Lung (tissue), 12 donors: ENCODE data around the gene CNKSR3. TPM values are rescaled to one million over a fixed set of nuclear protein-coding genes. Genes with fewer than 3 reads are reported as not detected.

ENCODE experiments used
- ATAC-seq: fragments of 200-7000 bp; cut with Tn5 transposase; one replicate; pipeline ENCODE4 v1.9.1; 2020; ENCODE audit warnings: moderate number of reproducible peaks; ENCODE audit not compliant: insufficient read depth, low FRiP score
- DNase-seq, 3 donors: peaks; one replicate each; pipeline ENCODE4 v3.0.0-alpha.2; 2013 to 2017
- H3K27ac ChIP-seq, 2 donors: one replicate each; pipeline ENCODE4 v1.5.1; 2013; ENCODE audit warnings: mild to moderate bottlenecking in 2 of 2, moderate library complexity in 2 of 2, control low read depth in 1 of 2, inconsistent platforms in 1 of 2, low read depth in 1 of 2, low read length in 1 of 2
- H3K27me3 ChIP-seq, 3 donors: one replicate each; pipeline ENCODE4 v1.5.1; 2013; ENCODE audit warnings: low read length in 2 of 3; ENCODE audit not compliant: control insufficient read depth in 3 of 3, insufficient read depth in 3 of 3
- H3K36me3 ChIP-seq, 4 donors: one replicate each; pipeline ENCODE4 v1.5.1; 2013; ENCODE audit warnings: low read length in 4 of 4, mild to moderate bottlenecking in 1 of 4, moderate library complexity in 1 of 4; ENCODE audit not compliant: control insufficient read depth in 4 of 4, insufficient read depth in 4 of 4
- H3K4me1 ChIP-seq, 5 donors: one replicate each; pipeline ENCODE4 v1.5.1; 2013; ENCODE audit warnings: low read length in 5 of 5, mild to moderate bottlenecking in 2 of 5, moderate library complexity in 1 of 5; ENCODE audit not compliant: control insufficient read depth in 5 of 5, insufficient read depth in 5 of 5
- H3K4me3 ChIP-seq: one replicate; pipeline ENCODE4 v1.5.1; 2013; ENCODE audit warnings: mild to moderate bottlenecking, control low read depth, moderate library complexity
- H3K9ac ChIP-seq, 2 donors: one replicate each; pipeline ENCODE4 v1.5.1; 2013; ENCODE audit warnings: low read length in 2 of 2, control low read depth in 1 of 2; ENCODE audit not compliant: insufficient read depth in 1 of 2
- H3K9me3 ChIP-seq, 4 donors: one replicate each; pipeline ENCODE4 v1.5.1; 2013; ENCODE audit warnings: low read length in 3 of 4, mild to moderate bottlenecking in 1 of 4, moderate library complexity in 1 of 4; ENCODE audit not compliant: control insufficient read depth in 4 of 4, insufficient read depth in 3 of 4
- WGBS, 2 donors: extraction: QIAGEN DNeasy Blood & Tissue Kit; methylation state at CpG; one replicate each; pipeline ENCODE4 v1.1.7; 2013; 5-methylcytosine and 5-hydroxymethylcytosine counted together
- polyA plus RNA-seq, 2 donors: library from polyadenylated mRNA; stranded (reverse); fragments of 200-250 nt; gene quantifications; one replicate each; pipeline ENCODE4 v1.2.1, GENCODE V29; 2013
- total RNA-seq, 2 donors: library from RNA; depleted of rRNA in 1 of 2; stranded (reverse); fragments of >200 nt in 1 of 2; gene quantifications; one replicate each; pipeline ENCODE4 v1.2.1, GENCODE V29; 2014 to 2021
- TF ChIP-seq, protein P1 (sequence below): IDR thresholded peaks from 2 replicates; pipeline ENCODE4 v1.5.1; 2012; ENCODE audit warnings: mild to moderate bottlenecking; ENCODE audit errors: control extremely low read depth, extremely low read depth
- donor health status: control.
- donor health status: control.
- donor health status: Bipolar disorder and iron deficiency.
- donor health status: healthy.
- donor health status: DM: yes; HTN: yes; CAD: no.

CNKSR3 gene
- total and polyA plus RNA-seq, 4 donors, result 3.5 to 23.9 (median 13.7) TPM

DNA sequence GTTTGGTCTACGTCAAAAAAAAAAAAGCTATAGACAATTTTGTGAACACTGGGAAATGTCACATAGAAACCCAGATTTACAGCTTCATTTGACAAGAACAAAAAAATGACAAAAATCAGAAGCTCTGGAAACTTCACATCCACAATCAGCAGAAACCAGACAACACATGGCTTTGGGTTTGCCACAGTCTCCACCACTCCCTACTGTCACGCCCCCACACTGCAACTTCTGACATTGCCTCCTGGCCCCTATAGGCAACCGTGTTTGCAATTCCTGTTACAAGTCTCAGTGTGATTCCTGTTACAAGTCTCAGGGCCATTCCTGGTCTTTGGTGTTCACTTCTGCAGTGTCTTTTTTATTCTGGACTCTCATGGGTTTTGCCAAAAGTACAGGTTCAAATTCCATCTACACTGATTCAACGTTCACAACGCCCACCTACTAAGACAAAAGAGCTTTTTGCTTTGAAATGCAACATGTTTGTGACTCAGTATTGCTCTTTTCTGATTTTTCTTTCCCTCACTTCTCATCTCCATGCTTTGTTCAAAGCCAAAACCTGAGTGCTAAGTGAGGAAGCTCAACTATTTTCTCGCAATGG is 12.0 kb downstream of the CNKSR3 start:
- no peaks in the 10 kb centered on the region for H3K27me3 ChIP-seq
- ATAC-seq, result no peak
- no peak overlapping the region for H3K4me3 ChIP-seq
- H3K9ac ChIP-seq, result no peak overlapping the region
- no peak overlapping the region for H3K27ac ChIP-seq
- DNase-seq, result no peak
- WGBS, 2 donors, result 85 to 91% methylated on average over 6 of the region's 6 CpGs
- TF ChIP-seq, protein P1, sequence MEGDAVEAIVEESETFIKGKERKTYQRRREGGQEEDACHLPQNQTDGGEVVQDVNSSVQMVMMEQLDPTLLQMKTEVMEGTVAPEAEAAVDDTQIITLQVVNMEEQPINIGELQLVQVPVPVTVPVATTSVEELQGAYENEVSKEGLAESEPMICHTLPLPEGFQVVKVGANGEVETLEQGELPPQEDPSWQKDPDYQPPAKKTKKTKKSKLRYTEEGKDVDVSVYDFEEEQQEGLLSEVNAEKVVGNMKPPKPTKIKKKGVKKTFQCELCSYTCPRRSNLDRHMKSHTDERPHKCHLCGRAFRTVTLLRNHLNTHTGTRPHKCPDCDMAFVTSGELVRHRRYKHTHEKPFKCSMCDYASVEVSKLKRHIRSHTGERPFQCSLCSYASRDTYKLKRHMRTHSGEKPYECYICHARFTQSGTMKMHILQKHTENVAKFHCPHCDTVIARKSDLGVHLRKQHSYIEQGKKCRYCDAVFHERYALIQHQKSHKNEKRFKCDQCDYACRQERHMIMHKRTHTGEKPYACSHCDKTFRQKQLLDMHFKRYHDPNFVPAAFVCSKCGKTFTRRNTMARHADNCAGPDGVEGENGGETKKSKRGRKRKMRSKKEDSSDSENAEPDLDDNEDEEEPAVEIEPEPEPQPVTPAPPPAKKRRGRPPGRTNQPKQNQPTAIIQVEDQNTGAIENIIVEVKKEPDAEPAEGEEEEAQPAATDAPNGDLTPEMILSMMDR, result no peak
- H3K4me1 ChIP-seq, result peaks cover 0 to 24% (median 8%) of the 10 kb centered on the region in 5 donors
- no peaks in the 10 kb centered on the region for H3K36me3 ChIP-seq
- no peaks in the 10 kb centered on the region for H3K9me3 ChIP-seq

DNA sequence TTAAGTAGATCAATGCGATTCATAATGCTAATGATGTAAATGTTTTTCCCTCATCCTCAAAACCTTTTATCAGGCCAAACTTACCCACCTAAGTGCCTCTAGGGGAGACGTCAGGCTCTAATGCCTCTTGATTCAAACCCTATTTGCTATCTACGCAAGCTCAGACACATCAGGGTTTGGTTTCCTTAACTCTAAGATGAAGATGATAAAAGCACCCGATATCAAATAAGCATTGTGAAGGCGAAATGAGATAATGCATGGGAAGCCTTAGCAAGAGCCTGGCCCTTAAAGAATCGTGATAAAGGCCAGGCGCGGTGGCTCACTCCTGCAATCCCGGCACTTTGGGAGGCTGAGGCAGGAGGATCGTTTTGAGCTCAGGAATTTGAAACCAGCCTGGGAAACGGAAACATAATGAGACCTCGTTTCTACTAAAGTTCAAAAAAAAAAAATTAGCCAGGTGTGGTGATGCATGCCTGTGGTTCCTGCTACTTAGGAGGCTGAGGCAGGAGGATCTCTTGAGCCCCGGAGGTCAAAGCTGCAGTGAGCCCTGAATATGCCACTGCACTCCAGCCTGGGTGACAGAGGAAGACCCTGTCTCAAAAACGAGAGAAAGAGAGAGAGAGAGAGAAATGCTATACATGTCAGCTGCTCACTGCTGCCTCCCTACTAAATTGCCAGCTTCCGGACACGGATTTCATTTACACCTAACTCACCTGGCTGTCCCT is 13.5 kb downstream of the CNKSR3 start:
- DNase-seq, result no peak
- Histone ChIP-seq H3K9me3 (no peaks in the 10 kb centered on the region), H3K4me3 (no peak overlapping the region), H3K4me1 (peaks cover 0 to 18% (median 9%) of the 10 kb centered on the region in 5 donors), H3K27me3 (no peaks in the 10 kb centered on the region), H3K9ac (no peak overlapping the region), H3K27ac (no peak overlapping the region), H3K36me3 (no peaks in the 10 kb centered on the region)
- WGBS, 2 donors, result 79 to 81% methylated on average over 16 of the region's 16 CpGs
- TF ChIP-seq, protein P1, result no peak
- ATAC-seq, result no peak

DNA sequence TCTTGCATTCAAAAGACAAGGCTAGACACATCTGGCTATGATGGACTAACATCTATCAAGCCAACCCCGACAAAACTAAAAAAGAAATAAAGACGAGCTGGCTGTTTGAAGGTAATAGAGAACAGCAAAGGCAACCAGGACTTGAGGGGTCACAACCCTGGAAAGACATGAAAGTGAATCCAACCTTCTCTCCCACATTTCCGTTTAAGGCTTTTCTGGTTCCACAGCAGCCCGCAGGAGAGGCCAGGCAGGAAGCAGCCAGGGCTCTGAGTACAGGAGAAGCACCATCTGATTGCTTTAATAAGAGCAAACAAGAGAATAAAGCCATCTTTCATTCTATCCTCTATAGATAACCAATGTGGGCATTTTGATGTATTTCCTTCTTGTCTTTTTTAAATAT is 14.3 kb downstream of the CNKSR3 start:
- no peaks in the 10 kb centered on the region for H3K9me3 ChIP-seq
- no peak overlapping the region for H3K9ac ChIP-seq
- DNase-seq, result no peak
- no peak for ATAC-seq
- no peak overlapping the region for H3K4me3 ChIP-seq
- H3K27me3 ChIP-seq, result no peaks in the 10 kb centered on the region
- WGBS, 2 donors, result 68 to 78% methylated on average over 4 of the region's 4 CpGs
- TF ChIP-seq, protein P1, result no peak
- peaks cover 0 to 18% (median 10%) of the 10 kb centered on the region in 5 donors for H3K4me1 ChIP-seq
- no peak overlapping the region for H3K27ac ChIP-seq
- H3K36me3 ChIP-seq, result no peaks in the 10 kb centered on the region
